CD4-positive, alpha-beta T cell treated with Interleukin-2 at 100 ng/mL for 4 hours (primary cell): ENCODE results near the gene EOLA2.
A peak's percentile ranks its signal among the peaks of the same experiment; 100 is the strongest.
"Not testable (repeated sequence)": the region's sequence is repeated elsewhere in the genome, so short reads cannot be mapped to it uniquely, and the experiment has no call there.

Experiments used
- DNase-seq: peaks from one replicate; pipeline ENCODE4 v3.0.0-alpha.2; 2020; ENCODE audit warnings: low spot score

EOLA2 gene

GRCh38 chrX:149938427-149938880 lies at the start of gene EOLA2:
Gene EOLA2, minus strand, starts transcription at chrX:149938491. Its CDS starts 4,617 bp downstream, at chrX:149933874.
- peak; percentile 94 for DNase-seq

DNA sequence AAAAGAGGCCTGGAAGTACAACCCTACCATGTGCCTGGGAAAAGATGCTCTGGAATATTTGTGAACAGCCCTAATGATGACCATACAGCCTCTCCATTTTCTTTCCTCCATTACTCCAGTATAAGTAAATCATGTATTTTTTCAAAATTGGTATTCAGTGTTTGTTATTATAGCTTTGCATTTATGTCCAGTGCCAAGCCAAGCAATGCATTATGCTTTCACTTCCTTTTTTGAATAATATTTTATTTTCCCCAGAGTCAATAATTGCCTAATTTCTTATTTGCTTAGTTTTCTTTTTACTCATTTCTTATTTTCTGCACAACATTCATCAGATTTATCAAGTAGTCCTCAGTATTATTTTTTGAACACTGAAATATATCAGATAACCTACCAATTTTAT lies 49.3 kb upstream of the EOLA2 start:
- DNase-seq = no peak

DNA sequence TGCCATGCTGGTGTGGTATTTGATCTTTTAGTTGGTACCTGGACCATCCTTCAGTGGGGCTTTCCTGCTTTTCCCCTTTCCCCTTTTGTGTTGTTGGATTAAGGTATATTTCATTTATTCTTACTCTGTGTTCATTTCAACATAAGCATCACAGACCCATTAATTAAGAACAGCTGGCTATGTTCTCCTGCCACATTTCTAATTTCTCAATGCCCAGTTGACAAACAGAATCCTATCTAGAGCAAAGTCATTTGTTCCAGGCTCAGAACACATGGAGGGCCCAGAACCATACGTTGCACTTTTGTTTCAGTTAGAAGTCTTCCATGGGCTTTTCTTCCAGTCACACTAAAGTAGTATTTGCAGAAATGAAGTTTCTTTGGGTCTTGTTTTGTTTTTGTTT lies 46.1 kb upstream of the EOLA2 start:
- DNase-seq = no peak

DNA sequence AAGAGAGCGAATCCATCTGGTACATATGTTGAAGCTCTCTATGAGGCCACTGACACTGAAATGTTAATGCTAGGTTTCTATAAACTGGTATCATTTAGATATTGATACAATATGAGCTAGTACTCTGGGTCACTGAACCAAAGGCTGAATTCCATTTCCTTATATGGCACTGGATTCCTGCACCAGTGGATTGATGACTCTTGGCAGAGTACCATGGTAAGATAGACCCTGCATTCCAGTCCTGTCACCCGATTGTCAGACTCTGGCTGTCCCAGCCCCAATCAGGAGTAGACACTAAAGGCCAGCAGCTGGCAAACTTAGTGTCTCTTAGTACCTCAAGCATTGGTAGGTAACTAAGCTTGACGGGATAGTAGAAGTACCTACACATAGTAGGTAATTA lies 44.0 kb upstream of the EOLA2 start:
- no peak for DNase-seq

GRCh38 chrX:149979126-149979644 lies 40.9 kb upstream of the EOLA2 start:
- no peak for DNase-seq

GRCh38 chrX:149962859-149963757 lies 24.8 kb upstream of the EOLA2 start:
- DNase-seq = peak; percentile 4

- no peak for DNase-seq
These were observed 23.7 kb upstream of the EOLA2 start for GRCh38 chrX:149962010-149962409.

- no peak for DNase-seq
These were observed 23.3 kb upstream of the EOLA2 start for GRCh38 chrX:149961572-149961971.

GRCh38 chrX:149950681-149951080 lies 12.4 kb upstream of the EOLA2 start:
- peak; percentile 11 for DNase-seq

DNA sequence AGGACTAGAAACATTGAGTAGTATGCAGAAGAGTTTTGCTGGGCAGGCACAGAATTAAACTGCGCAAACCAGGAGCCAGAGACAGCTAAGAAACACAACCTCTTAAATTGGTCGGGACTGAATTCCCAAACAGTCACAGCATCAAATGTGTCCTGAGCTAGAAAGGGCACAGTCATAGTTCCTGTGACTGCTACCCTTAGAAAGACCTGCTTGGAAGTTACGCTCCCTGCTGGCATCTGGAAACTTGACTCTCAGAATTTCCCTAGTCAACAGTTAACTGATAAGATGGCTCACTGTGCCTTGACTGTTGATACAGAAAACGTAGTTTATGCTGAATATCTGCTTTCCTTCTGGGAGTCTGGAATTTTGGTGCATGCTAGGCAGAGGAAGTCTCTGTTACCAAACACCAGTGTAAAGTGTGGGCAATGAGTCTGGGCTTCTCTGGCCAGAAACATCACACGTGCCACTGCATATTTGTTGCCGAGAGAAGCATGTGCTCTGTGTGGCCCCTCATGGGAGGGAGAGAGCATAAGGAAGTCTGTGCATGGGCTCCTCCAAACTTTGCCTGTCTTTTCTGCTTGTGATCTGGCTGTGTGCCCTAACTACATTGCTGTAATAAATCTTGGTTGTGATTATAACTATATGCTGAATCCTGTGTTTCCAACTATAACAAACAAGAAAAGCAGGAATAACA lies 11.6 kb upstream of the EOLA2 start:
- DNase-seq = no peak

DNA sequence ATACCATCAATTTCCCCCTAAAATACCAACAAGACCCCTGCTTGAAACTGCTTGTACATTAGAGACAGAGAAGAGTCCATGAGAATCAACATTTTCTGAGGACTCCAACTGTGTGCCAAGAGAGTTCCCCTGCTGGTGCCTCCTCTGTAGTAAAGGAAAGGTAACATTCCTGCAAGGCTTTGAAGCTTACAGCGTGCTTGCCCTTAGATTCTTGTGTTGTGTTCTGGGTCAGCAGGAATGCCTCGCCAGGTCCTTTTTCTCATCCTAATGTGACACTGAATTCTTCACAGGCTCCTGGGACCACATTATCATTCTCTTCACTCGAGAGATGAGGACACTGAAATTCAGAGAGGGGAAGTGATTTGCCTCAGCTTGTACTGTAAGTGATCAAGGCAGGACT lies 9.7 kb upstream of the EOLA2 start:
- DNase-seq = no peak

- not testable (repeated sequence) for DNase-seq
These were observed 8.6 kb upstream of the EOLA2 start for GRCh38 chrX:149946932-149947331.

DNA sequence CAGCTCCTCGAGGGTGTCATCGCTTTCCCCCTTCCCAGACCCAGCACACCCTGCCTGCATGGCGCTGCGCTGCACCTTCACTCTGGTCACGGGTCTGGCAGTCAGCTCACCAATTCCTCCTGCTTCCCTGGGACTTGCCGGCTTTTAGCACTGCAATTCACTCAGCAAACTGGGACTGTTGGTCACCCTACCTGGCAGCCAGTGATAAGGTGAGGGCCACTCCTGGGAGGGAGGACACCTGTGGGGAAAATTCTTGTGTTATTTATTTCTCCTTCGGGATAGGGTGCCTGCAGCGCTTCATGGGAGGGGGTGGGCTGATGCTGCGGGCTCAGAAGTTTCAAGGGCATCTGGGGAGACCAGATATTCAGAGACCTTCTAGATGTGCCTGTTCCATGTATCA lies 7.5 kb upstream of the EOLA2 start:
- not testable (repeated sequence) for DNase-seq

DNA sequence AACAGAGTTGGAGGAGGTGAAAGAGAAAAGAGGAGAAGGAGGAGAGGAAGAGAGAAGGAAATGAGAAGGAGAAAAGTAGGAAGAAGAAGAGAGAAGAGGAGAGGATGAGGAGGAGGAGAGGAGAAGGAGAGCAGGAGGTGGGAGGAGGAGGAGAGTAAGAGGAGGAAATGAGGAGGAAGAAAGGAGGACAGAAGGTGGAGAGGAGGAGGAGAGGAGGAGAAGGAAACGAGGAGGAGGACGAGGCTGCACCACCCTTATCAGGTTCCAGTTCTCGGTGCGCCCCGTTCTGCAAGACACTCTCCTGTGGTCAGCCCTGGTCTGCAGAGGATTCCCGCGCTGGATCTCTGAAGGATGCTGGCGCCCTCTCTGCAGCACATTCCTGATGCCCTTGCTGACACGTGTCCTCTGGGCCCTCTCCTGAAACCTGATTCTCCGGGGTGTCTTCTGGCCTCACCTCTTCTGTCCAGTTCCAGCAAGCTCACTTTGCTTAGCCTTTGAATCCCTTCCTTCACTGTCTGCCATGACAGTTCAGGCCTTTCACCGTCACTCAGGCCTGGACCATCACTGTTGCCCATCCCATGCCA lies 6.9 kb upstream of the EOLA2 start:
- DNase-seq = not testable (repeated sequence)

- not testable (repeated sequence) for DNase-seq
These were observed 2.4 kb upstream of the EOLA2 start for GRCh38 chrX:149940674-149941024.

- DNase-seq = peak; percentile 94
These were observed 1.8 kb upstream of the EOLA2 start for GRCh38 chrX:149939905-149940673.

DNA sequence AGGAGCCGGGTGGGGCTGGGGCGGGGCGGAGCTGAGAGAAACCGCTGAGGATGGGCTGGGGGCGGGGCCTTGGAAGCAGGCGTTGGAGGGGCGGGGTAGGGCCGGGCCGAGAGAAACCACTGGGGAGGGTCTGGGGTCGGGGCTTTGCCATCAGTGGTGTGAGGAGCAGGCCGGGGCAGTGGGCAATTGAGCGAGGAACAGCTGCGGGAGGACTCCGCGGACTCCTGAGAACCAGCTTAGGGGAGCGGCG lies 1.3 kb upstream of the EOLA2 start:
- no peak for DNase-seq

DNA sequence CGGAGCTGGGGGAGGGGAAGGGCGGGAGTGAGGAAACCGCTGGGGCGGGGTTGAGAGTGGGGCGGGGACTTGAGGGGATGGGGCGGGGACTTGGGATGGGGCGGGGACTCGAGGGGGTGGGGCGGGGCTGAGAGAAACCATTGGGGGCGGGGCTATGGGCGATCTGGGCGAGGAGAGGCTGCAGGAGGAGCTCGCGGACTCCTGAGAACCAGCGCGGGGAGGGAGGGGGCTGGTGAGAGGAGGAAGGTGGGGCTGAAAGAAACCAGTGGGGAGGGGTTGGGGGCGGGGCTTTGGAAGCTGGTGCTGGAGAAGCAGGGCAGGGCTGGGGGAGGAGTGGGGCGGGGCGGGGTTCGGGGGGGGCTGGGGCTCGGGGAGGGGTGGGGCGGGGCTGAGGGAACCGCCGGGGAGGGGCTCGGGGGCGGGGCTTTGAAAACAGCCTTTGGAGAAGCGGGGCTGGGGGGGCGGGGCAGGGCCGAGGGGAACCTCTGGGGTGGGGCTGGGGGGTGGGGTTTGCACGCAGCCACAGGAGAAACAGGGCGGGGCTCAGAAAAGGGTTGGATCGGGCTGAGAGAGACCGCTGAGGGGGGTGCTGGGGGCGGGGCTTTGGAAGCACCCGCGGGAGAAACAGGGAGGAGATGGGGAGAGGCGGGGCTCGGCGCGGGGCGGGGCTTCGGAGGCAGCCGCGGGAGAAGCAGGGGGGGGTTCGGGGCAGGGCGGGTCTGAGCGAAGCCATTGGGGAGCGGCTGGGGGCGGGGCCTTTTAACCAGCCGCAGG lies 777 bp upstream of the EOLA2 start:
- DNase-seq = peak; percentile 88

DNA sequence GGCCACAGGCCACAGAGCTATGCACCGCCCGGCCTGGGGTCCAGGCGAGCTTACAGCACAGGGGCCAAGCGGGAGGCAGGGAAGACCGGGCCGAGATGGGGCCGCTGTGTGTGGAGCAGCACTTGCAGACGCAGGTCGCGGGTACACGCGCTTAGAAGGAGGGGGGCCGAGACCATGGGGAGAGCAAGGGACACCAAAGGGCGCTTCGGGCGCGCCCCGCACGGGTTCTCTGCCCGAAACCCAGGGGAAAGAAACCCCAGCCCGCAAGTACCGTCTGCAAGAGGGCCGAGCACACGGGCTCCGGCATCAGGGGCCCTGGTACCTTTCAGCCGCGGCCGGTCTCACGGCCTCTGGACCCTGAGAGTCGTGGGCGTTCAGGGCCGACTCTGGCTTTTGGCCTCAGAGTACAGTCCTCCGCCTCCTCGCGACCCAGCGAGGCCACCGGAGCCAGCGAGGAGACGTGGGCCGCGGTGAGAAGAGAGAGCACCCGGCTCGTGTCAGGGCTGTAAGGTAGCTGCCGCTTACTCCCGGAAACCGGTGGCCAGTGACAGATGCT lies 342 bp downstream of the EOLA2 start:
- no peak for DNase-seq

DNA sequence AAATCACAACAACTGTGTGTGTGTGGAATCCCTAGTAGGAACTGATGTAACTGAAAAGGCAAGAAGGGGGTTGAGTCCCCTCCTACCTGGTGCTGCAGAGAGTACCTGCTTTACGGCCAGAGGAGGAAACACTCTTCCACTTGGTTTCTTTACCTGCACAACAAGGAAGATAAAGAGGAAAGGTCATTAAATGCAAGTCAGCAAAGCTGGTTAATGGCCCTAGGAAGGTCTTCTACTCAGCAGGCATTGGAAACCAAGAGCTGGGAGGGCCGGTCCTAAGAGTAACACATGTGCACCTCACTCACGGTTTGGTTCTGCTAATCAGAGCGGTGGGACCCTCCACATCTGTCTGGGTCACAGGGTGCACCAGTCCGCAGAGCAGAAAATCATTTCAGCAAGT lies 963 bp downstream of the EOLA2 start:
- not testable (repeated sequence) for DNase-seq

- DNase-seq = not testable (repeated sequence)
These were observed 4.7 kb downstream of the EOLA2 start for GRCh38 chrX:149933547-149933946.
